Dendritic cell treated with granulocyte-macrophage colony-stimulating factor and Interleukin-4, amounts not matched to agents 40 ng/mL and 50 ng/mL, for 4 days (primary cell): ENCODE measurements around the gene CARMIL3.

Experiments used
- H3K27ac Mint-ChIP-seq: one replicate; pipeline ENCODE4 v1.8.0; 2022; ENCODE audit warnings: mild to moderate bottlenecking, mixed read lengths
- H3K27me3 Mint-ChIP-seq: one replicate; pipeline ENCODE4 v1.8.0; 2022; ENCODE audit warnings: mild to moderate bottlenecking, mixed read lengths
- H3K36me3 Mint-ChIP-seq: one replicate; pipeline ENCODE4 v1.8.0; 2022; ENCODE audit warnings: low read depth, mixed read lengths
- H3K4me1 Mint-ChIP-seq: one replicate; pipeline ENCODE4 v1.8.0; 2022; ENCODE audit warnings: low read depth, mixed read lengths
- H3K4me3 Mint-ChIP-seq: one replicate; pipeline ENCODE4 v1.8.0; 2022; ENCODE audit warnings: mild to moderate bottlenecking, moderate library complexity, mixed read lengths
- H3K9me3 Mint-ChIP-seq: one replicate; pipeline ENCODE4 v1.8.0; 2022; ENCODE audit warnings: mixed read lengths
- intact Hi-C: fragments of 100-400 bp; cut with micrococcal nuclease; formaldehyde crosslinking; loops from one replicate; pipeline ENCODE4 v1.15.0; 2022

The CARMIL3 gene

GRCh38 chr14:24081739-24082211, 30.0 kb downstream of the CARMIL3 start:
- Mint-ChIP-seq H3K27ac (no peak overlapping the region), H3K4me1 (peaks cover 21% of the 10 kb centered on the region), H3K4me3 (peak overlapping the region; percentile 49), H3K9me3 (no peaks in the 10 kb centered on the region), H3K27me3 (peaks cover 62% of the 10 kb centered on the region), H3K36me3 (no peaks in the 10 kb centered on the region)
- intact Hi-C loops: no loop called here

- intact Hi-C loops: no loop called here
- Mint-ChIP-seq H3K27ac (no peak overlapping the region), H3K36me3 (no peaks in the 10 kb centered on the region), H3K4me1 (peaks cover 21% of the 10 kb centered on the region), H3K9me3 (no peaks in the 10 kb centered on the region), H3K27me3 (peaks cover 59% of the 10 kb centered on the region), H3K4me3 (peak overlapping the region; percentile 49)
Measured at GRCh38 chr14:24082411-24083080, 30.7 kb downstream of the CARMIL3 start.

GRCh38 chr14:24083462-24083861, 31.7 kb downstream of the CARMIL3 start:
- Mint-ChIP-seq H3K4me3 (no peak overlapping the region), H3K27me3 (peaks cover 53% of the 10 kb centered on the region), H3K27ac (no peak overlapping the region), H3K4me1 (peaks cover 21% of the 10 kb centered on the region), H3K36me3 (no peaks in the 10 kb centered on the region), H3K9me3 (no peaks in the 10 kb centered on the region)
- intact Hi-C loops: no loop called here

GRCh38 chr14:24084440-24084839, 32.6 kb downstream of the CARMIL3 start:
- no peaks in the 10 kb centered on the region for H3K9me3 Mint-ChIP-seq
- H3K4me1 Mint-ChIP-seq: peaks cover 21% of the 10 kb centered on the region
- no peak overlapping the region for H3K4me3 Mint-ChIP-seq
- H3K27ac Mint-ChIP-seq: no peak overlapping the region
- intact Hi-C loops: no loop called here
- H3K36me3 Mint-ChIP-seq: no peaks in the 10 kb centered on the region
- H3K27me3 Mint-ChIP-seq: peaks cover 48% of the 10 kb centered on the region

- intact Hi-C loops: no loop called here
- H3K4me3 Mint-ChIP-seq: no peak overlapping the region
- H3K36me3 Mint-ChIP-seq: no peaks in the 10 kb centered on the region
- peaks cover 40% of the 10 kb centered on the region for H3K27me3 Mint-ChIP-seq
- H3K9me3 Mint-ChIP-seq: no peaks in the 10 kb centered on the region
- peaks cover 19% of the 10 kb centered on the region for H3K4me1 Mint-ChIP-seq
- H3K27ac Mint-ChIP-seq: peak overlapping the region; percentile 28
Measured at GRCh38 chr14:24085215-24085614, 33.4 kb downstream of the CARMIL3 start.

- intact Hi-C loops: no loop called here
- Mint-ChIP-seq H3K27ac (no peak overlapping the region), H3K4me3 (no peak overlapping the region), H3K36me3 (no peaks in the 10 kb centered on the region), H3K27me3 (peaks cover 30% of the 10 kb centered on the region), H3K9me3 (no peaks in the 10 kb centered on the region), H3K4me1 (peaks cover 20% of the 10 kb centered on the region)
Measured at GRCh38 chr14:24086193-24086955, 34.6 kb downstream of the CARMIL3 start.

GRCh38 chr14:24087004-24087403, 35.2 kb downstream of the CARMIL3 start:
- Mint-ChIP-seq H3K27ac (no peak overlapping the region), H3K4me1 (peaks cover 19% of the 10 kb centered on the region), H3K9me3 (no peaks in the 10 kb centered on the region), H3K4me3 (no peak overlapping the region), H3K27me3 (peaks cover 24% of the 10 kb centered on the region), H3K36me3 (no peaks in the 10 kb centered on the region)
- intact Hi-C loops: no loop called here

GRCh38 chr14:24088095-24088494, 36.3 kb downstream of the CARMIL3 start:
- no peak overlapping the region for H3K4me3 Mint-ChIP-seq
- intact Hi-C loops: no loop called here
- no peaks in the 10 kb centered on the region for H3K36me3 Mint-ChIP-seq
- no peaks in the 10 kb centered on the region for H3K9me3 Mint-ChIP-seq
- peaks cover 13% of the 10 kb centered on the region for H3K27me3 Mint-ChIP-seq
- peaks cover 27% of the 10 kb centered on the region for H3K4me1 Mint-ChIP-seq
- no peak overlapping the region for H3K27ac Mint-ChIP-seq

- H3K36me3 Mint-ChIP-seq: peaks cover 8% of the 10 kb centered on the region
- intact Hi-C loops: loop anchor here (1.0 to 5.0 kb wide), 3 partner anchors 32 to 518 kb away; no protein-coding TSS in a partner anchor
- no peaks in the 10 kb centered on the region for H3K9me3 Mint-ChIP-seq
- H3K4me1 Mint-ChIP-seq: peaks cover 34% of the 10 kb centered on the region
- peak overlapping the region; percentile 13 for H3K27ac Mint-ChIP-seq
- peaks cover 2% of the 10 kb centered on the region for H3K27me3 Mint-ChIP-seq
- H3K4me3 Mint-ChIP-seq: no peak overlapping the region
Measured at GRCh38 chr14:24089890-24090289, 38.1 kb downstream of the CARMIL3 start.

GRCh38 chr14:24092110-24092504, 40.3 kb downstream of the CARMIL3 start:
- H3K4me1 Mint-ChIP-seq: peaks cover 49% of the 10 kb centered on the region
- H3K27me3 Mint-ChIP-seq: no peaks in the 10 kb centered on the region
- H3K4me3 Mint-ChIP-seq: no peak overlapping the region
- no peaks in the 10 kb centered on the region for H3K9me3 Mint-ChIP-seq
- peaks cover 28% of the 10 kb centered on the region for H3K36me3 Mint-ChIP-seq
- intact Hi-C loops: loop anchor here (5.0 kb wide), 1 partner anchor 520 kb away; no protein-coding TSS in a partner anchor
- H3K27ac Mint-ChIP-seq: peak overlapping the region; percentile 88

GRCh38 chr14:24092505-24093206, 40.8 kb downstream of the CARMIL3 start:
- peak overlapping the region; percentile 90 for H3K4me3 Mint-ChIP-seq

GRCh38 chr14:24093207-24093900, 41.5 kb downstream of the CARMIL3 start:
- H3K9me3 Mint-ChIP-seq: no peaks in the 10 kb centered on the region
- H3K27ac Mint-ChIP-seq: peak overlapping the region; percentile 88
- peaks cover 55% of the 10 kb centered on the region for H3K4me1 Mint-ChIP-seq
- no peaks in the 10 kb centered on the region for H3K27me3 Mint-ChIP-seq
- peak overlapping the region; percentile 90 for H3K4me3 Mint-ChIP-seq
- intact Hi-C loops: loop anchor here (5.0 kb wide), 1 partner anchor 521 kb away; no protein-coding TSS in a partner anchor
- peaks cover 39% of the 10 kb centered on the region for H3K36me3 Mint-ChIP-seq

More at GRCh38 chr14:24092505-24093206, 40.8 kb downstream of the CARMIL3 start:
- Mint-ChIP-seq H3K9me3 (no peaks in the 10 kb centered on the region), H3K27ac (peak overlapping the region; percentile 88), H3K27me3 (no peaks in the 10 kb centered on the region), H3K4me1 (peaks cover 49% of the 10 kb centered on the region), H3K36me3 (peaks cover 32% of the 10 kb centered on the region)
- intact Hi-C loops: loop anchor here (5.0 kb wide), 1 partner anchor 520 kb away; no protein-coding TSS in a partner anchor
